HG03521 (cell line): ENCODE data around the gene MPPED2.

ENCODE experiments used
- ATAC-seq: cut with Tn5 transposase; IDR thresholded peaks from one replicate; pipeline ENCODE4 v1.9.1; 2021; ENCODE audit warnings: mild to moderate bottlenecking, moderate library complexity; ENCODE audit not compliant: unreplicated experiment

Gene MPPED2

GRCh38 chr11:30423886-30424285, 162.3 kb downstream of the MPPED2 start:
- no peak for ATAC-seq

DNA sequence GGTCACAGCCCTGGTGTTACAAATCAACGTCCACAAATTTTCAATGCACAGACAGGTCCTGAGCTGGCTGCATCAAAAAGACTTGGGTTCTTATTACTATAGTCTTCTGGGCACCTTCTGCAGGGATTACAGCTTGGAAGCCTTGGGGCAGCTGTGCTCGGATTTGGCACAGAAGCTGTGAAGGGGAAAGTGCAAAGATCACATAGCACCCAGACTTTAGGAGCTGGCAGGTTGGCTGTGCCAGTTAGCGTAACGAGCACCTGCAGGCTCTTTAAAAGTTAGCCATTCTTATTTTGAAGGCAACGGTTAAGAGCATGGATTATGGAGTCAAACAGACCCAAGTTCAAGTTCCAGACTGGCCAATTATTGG, 162.9 kb downstream of the MPPED2 start:
- ATAC-seq = no peak

DNA sequence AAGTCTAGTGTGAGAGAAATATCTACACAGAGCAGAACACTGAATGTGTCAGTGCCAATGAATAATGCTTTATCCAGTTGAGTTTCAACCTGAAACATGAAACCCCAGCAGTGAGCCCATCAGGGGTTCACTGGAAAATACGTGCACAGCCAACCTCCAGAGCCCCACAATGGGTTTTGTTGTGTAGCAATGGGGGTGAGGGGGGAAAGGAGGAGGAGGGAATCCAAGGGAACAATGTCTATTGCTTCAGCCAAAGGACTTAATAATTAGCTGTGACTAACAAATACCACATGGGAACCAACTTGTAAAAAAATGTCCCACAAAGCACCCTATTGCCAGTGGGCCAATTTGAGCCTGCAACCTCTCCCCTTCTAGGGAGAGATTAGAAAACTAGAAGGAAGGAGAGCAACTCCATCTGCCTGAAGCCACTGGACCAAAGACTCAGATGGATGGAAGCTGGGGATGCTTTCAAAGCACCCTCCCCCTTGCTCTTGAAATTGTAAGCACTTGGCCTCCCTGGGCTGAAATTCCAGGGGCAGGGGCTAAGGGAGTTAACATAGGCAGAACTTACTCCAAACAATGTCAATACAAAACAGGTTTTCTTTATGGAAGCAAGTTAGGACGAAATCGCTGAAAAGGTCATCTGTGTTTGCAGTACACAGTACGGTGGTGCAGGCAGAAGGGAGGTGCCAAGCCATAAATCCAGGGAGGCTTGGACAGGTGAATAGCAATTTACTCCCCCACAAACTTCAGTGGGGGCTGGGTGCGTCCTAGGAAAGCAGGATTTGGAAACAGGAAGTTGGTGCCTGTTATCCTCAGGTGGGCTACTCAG, 163.5 kb downstream of the MPPED2 start:
- no peak for ATAC-seq

GRCh38 chr11:30420233-30420787, 165.8 kb downstream of the MPPED2 start:
- ATAC-seq = no peak

DNA sequence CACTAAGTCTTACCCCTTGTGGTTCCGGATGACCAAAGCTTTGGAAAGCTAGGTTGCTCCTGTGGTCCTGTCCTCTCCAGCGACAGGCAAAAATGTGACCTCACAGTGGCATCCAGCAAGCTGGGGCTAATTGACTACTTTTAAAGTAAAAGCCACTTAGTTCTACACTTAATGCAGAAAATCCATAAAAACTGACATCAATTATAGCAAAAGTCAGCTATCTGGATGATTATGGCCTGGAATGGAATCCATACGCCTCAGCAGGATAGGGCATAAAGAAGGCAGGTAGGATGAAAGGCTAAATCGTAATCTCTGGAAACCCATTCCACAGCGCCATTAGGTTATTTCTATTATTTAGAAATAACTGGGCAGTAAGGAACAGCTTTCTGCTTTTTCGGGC, 171.3 kb downstream of the MPPED2 start:
- no peak for ATAC-seq

DNA sequence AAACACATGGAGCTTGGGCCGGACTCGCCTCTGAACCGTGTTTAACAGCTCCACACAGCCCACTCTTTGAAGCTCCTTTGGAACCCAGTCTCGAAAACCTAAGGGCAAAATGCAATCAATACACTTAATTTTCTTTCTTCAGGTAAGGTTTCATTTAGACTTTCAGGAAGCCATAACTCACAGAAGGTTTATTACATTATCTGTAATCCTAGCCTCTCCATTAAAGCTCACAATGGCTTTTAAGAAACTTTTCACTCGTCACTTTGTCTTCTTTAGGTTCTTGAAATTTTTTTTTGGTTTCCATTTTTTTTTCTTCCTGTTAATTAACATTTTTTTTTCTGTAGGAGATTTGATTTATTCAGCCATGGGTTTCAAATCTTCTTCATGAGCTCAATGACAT, 171.9 kb downstream of the MPPED2 start:
- no peak for ATAC-seq

- no peak for ATAC-seq
Measured at GRCh38 chr11:30412509-30412908, 173.6 kb downstream of the MPPED2 start.

DNA sequence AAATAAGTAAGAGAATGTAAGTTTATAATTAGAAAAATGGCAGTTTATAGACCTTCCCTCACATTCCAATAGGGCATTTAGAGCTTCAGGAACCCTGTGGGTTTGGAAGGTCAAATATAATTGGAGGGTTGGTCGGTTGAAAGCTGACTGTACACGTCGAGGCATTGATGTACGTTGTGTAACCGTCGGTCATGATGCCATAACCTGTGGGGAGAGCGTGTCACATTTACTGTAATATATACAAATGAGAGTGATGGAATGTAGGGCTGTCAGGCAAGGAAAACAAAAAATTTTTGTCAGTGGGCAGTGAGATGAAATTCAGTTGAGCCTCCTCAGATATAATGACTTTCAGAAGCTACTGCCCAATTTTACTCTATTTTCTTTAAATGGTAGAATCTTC, 174.8 kb downstream of the MPPED2 start:
- no peak for ATAC-seq

GRCh38 chr11:30406978-30407762, 179.0 kb downstream of the MPPED2 start:
- no peak for ATAC-seq

- ATAC-seq = no peak
Measured at GRCh38 chr11:30405385-30405784, 180.8 kb downstream of the MPPED2 start.

- no peak for ATAC-seq
Measured at GRCh38 chr11:30404136-30404535, 182.0 kb downstream of the MPPED2 start.

DNA sequence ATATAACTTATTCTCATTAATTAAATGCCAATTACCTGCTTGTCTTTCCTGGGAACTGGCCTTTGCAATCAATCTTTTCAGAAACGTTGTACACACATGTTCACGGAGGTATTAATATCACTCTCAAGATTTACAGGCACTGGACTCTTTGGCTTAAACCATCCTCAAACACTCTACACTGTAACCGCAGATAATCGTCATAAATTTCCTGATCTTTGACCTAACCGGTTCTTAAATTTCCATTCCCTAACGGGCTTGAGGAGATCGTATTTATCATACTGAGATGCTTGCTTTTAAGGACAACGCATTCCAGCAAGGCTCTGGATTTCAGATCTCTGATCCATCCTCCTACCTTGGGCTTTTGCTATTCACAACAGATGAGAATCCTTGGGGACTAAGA, 190.4 kb downstream of the MPPED2 start:
- no peak for ATAC-seq

DNA sequence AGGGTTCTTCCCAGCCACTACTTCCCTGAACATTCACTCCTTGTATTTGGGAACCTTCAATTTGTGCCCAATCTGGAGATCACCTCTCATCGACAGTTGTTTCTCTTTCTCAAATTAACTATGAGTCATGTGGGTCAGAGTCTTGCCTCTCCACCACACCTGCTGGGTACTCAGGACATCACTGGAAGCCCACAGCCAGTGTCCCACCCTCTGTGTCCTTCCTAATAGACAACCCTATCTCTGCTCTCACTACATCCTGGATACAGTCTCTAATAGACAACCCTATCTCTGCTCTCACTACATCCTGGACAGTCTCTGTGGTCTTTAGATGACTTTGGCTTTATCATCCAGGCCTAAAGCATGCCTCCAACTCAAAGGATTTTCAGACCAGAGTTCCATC, 193.1 kb downstream of the MPPED2 start:
- no peak for ATAC-seq

DNA sequence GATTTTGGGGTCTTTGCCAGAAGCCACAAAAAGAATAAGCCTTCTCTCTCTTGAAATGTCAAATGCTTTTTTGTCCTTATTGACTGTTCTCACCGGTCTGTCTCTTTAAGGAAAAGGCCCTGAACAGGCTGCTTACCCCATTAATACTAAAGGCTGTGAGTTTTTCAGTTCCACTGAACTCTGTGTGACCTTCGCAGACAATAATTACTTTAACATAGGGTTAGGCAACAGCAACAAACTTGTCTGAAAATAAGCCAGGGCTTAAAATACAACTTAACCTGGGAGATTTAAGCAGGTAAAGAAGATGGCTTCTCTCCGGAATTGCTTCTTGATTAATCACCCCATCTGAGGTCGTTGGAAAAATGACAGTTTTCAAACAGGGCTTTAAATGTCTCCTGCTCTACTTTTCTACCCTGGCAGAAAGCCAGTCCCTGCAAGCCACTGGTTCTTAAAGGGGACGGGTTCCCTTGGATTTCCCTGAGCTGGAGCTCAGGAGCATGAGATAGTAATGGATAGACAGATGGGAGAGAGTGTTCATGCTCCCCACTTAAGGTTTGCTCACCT, 193.8 kb downstream of the MPPED2 start:
- no peak for ATAC-seq

DNA sequence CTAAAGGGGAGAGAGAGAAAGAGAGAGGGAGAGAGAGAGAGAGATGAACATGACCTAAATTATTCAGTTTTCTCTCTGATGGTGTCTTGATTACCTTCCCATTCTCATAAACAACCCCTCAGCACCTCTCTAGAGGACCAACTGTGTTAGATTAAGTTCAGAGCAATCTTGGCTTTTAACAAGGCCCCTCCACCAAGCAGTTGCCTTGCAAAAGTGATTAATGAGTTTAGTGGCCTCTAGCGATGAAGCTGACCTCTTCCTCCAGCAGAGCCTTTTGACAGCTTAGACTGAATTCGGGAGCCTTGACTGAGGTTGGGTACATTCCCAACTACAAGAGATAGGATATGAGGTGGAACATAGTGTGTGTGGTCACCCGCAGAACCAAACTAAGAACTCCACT, 197.2 kb downstream of the MPPED2 start:
- no peak for ATAC-seq

DNA sequence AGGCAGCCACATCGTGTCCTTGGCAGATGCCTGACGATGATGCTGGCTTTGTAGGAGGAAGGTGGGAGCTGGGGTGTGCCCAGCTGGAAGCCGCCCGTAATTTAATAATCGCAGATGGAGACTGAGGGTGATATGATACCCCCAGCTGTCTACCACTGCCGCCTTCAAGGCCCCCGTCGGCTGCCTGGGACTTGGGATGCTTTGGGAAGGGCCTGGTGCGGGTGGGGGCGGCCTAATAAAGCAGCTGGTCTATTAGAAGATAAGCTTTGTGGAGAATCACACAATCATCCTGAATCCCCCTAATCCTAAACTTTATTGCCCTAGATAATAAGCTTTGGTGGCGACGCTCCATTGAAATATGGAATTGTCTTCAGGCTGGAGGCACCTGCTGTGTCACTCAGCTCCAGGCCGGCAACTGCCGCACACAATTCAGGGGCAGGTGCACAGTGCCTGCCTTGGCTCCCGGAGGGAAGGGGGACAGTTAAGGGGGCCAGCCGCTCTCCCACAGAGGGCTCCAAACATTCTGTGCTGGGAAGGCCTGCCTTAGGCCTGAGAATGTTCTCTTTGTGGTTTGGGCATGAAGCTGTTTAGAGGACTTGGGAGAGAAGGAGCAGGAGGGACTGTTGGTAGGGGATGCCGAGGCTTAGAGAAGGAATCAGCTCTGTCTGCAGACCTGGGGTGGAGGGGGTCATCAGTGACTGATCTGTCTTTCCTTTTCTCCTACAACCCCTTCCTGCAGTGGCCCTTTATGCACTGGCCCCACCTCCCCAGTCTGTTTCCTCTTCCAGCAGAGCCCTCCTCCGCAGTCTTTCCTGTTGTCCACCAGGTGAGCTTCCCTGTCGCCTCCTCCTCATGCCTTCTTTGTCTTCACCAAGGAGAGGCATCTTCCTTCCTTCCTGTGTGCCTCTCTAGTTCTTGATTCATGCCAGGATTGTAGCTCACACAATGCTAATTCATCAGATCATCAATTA, 198.0 kb downstream of the MPPED2 start:
- ATAC-seq = no peak

DNA sequence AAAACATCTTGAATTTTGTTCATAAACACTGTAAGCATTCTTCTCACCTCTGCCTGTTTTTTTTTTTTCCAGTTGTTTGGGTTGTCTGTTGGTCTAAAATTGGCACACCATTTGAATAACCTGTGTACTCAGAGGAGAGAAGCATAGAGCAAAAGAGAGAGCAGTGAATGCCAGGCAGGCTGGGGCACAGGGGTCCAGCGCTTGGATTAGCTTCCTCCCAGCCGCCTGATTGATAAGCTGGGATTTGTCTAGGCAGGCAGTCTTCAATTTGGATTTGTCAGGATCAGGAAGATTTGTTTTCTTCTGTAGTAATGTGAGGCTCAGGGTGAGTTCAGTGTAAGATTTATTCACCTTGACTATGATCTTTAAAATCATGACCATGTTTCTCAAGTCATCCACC, 204.3 kb downstream of the MPPED2 start:
- no peak for ATAC-seq

- ATAC-seq = no peak
Measured at GRCh38 chr11:30380846-30381245, 205.3 kb downstream of the MPPED2 start.

- ATAC-seq = no peak
Measured at GRCh38 chr11:30377347-30377746, 208.8 kb downstream of the MPPED2 start.

DNA sequence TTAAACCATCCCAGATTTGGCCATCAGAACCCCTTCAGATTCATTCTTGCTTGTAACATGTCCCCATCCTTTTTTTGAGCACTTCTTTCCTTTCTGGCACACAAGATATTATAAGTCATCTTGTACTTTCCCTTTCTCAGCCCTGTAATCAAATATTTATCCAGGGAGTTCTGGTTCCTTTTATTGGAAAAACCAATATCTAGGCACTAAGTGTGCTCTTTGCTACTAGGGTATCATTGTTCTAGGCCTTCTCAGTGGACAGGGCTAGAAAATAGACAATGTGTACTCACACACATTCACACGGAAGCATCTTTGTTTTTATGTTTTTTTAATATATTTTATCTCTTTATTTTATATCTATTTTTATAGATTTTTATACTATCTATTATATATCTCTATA, 216.0 kb downstream of the MPPED2 start:
- no peak for ATAC-seq

DNA sequence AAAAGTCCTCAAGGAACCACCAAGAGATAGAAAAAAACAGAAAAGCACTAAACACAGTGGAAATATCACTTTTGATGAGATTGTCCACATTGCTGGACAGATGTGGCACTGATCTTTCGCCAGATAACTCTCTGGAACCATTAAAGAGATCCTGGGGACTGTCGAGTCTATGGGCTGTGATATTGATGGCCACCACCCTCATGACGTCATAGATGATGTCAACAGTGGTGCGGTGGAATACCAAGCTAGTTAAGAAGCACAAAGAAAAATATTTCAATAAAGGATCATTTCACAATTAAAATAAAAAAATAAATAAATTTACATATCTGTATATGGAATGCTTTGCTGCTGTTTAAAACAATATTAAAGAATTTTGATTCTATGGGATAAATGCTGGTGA, 217.8 kb downstream of the MPPED2 start:
- ATAC-seq = no peak
